Measurements from ENCODE around the gene MKNK2. TPM values are rescaled to one million over a fixed set of nuclear protein-coding genes. Genes with fewer than 3 reads are reported as not detected.
A peak's percentile ranks its signal among the peaks of the same experiment; 100 is the strongest.

The MKNK2 gene
- total and polyA plus RNA-seq, 10 of the 15 experiments (the other 5 are each of a cell fraction or from before 2014, with no cell fraction given): 9.6 to 365 (median 69.9) TPM

- RAD21 ChIA-PET (ENCODE audit: unreplicated experiment): no interaction called here
- WGBS (ENCODE audit: insufficient coverage, insufficient replicate concordance, low lambda C conversion rate, missing lambda C conversion rate): 80% methylated on average over 19 of the region's 20 CpGs
- Histone ChIP-seq H3K4me2 (ENCODE audit: control insufficient read depth, insufficient read depth) (peak overlapping the region; percentile 99; the same call in 1 of the 2 replicates), H3K4me1 (ENCODE audit: control insufficient read depth, insufficient read depth, low read length) (peaks cover 35% of the 10 kb centered on the region), H3K9ac (ENCODE audit: control insufficient read depth, insufficient read depth, low read length) (no peak overlapping the region), H2AFZ (ENCODE audit: control insufficient read depth, low read depth, low read length) (no peak overlapping the region), H3K27me3 (replicated peaks in 1 of 2; ENCODE audit: control insufficient read depth in 2 of 2, insufficient read depth in 2 of 2, low read length in 1 of 2) (no peaks in the 10 kb centered on the region), H3K4me3 (no peak overlapping the region), H3K9me3 (replicated peaks; ENCODE audit: control insufficient read depth, insufficient read depth, low read length) (peaks cover 5% of the 10 kb centered on the region; the same call in 2 of the 3 replicates), H3K79me2 (ENCODE audit: control insufficient read depth, insufficient read depth, low read length) (peaks cover 25% of the 10 kb centered on the region), H4K20me1 (ENCODE audit: control insufficient read depth, insufficient read depth) (no peaks in the 10 kb centered on the region; the same call in 1 of the 2 replicates), H3K36me3 (ENCODE audit: control insufficient read depth in 2 of 2, insufficient read depth in 2 of 2, low read length in 1 of 2) (peaks cover 17 to 30% of the 10 kb centered on the region in 2 experiments), H3K27ac (ENCODE audit: control insufficient read depth, insufficient read depth) (no peak overlapping the region)
- CTCF ChIA-PET: no interaction called here
- SMC1A ChIA-PET (ENCODE audit: uncharacterized antibody, unreplicated experiment): interaction anchor here (1.1 kb wide), 1 partner anchor 14 kb away, joined by 3 read pairs; no protein-coding TSS in a partner anchor
- intact Hi-C loops (cut with micrococcal nuclease; ENCODE audit: unreplicated experiment): no loop called here
- FAIRE-seq: no peak
- TF ChIP-seq POLR2AphosphoS2 (IDR thresholded peaks at IDR 0.05; ENCODE audit: low read depth, low read length) (peak; percentile 18; the same call in 1 of the 2 replicates), BCLAF1 (IDR thresholded peaks at IDR 0.05) (no peak), POLR2A (IDR thresholded peaks at IDR 0.05; ENCODE audit: low read depth, low read length) (peak; percentile 13)
- no TSS peak for BruUV-seq (replicated peaks)
- in situ Hi-C loops (cut with MboI): no loop called here
- no peak for DNase-seq (ENCODE audit: low read depth, low spot score)
- no peak for ATAC-seq
- POLR2A ChIA-PET: interaction anchor here (1.1 kb wide), 3 partner anchors 9 to 20 kb away, joined by 3 read pairs; no protein-coding TSS in a partner anchor
Measured at GRCh38 chr19:2039959-2040646, 10.9 kb downstream of the MKNK2 start.
